GOT3 (cell line): Measurements from ENCODE around the gene C4orf17.

Experiments
- DNase-seq: peaks from one replicate; lab custom pipeline; 2025; ENCODE audit warnings: mixed read lengths; lab: John Stamatoyannopoulos, UW

Gene C4orf17

DNA sequence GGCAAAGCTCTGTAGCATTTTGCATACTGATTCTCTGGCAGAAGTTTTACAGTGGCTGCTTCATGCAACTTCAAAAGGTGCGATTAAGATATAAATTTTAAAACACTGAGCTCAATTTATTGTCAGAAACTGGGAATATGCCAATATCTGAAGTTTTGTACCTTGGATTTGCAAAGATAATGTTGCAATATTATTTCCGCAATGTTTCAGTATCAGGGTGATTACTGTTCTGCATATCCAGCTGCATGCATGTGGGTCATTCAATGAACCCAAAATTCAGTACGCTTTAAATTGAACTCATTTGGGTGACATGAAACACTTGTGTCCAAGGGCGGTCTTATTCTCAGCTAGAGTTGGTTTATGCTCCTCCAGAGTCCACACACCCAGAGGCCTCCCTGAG lies 26.9 kb downstream of the C4orf17 start:
- DNase-seq: no peak

DNA sequence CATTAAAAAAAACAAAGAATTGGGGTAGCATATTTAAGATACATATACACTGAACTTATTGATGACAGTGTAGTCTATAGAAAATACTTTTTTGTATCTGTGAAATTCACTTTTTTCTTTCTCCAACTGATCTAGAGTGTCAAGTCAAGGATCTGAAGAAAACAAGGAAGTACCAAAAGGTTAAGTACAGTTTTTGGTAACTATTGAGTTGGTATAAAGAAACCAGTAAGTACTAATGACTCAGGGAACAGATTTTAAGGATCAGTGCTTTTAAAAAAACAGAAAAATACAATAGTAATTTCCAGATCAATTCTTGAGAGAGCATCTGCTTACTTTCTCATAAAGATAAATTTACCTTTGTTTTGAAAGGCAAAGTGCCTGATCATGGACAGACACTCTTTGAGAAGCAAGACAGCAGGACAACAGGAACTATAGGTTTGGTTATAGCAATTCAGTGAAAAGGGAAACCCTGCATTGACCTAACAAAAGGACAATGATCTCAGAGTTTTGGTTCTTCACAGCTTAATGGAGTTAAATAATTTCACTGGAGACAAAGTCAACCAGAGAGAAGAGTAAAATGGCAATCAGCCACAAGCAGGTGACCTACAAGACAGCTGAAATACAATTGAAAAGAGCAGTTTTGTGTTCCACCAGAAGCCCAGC lies 29.6 kb downstream of the C4orf17 start:
- no peak for DNase-seq

DNA sequence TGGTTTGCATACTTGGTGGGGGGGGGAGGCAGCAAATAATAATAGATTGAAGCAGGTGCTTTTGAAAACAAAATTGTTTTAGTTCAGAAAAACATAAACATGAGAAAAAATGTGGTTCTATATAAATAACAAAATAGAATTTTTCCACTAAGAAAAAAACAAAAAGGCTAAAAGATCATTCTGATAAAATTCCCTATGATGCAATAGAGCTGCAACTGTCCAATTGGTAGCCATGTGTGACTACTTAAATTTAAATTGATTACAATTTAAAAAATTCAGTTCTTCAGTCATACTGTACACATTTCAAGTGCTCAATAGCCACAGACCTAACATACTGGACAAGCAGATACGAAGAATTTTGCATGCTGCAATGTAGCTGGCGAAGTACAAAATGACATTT lies 42.1 kb downstream of the C4orf17 start:
- DNase-seq: no peak

DNA sequence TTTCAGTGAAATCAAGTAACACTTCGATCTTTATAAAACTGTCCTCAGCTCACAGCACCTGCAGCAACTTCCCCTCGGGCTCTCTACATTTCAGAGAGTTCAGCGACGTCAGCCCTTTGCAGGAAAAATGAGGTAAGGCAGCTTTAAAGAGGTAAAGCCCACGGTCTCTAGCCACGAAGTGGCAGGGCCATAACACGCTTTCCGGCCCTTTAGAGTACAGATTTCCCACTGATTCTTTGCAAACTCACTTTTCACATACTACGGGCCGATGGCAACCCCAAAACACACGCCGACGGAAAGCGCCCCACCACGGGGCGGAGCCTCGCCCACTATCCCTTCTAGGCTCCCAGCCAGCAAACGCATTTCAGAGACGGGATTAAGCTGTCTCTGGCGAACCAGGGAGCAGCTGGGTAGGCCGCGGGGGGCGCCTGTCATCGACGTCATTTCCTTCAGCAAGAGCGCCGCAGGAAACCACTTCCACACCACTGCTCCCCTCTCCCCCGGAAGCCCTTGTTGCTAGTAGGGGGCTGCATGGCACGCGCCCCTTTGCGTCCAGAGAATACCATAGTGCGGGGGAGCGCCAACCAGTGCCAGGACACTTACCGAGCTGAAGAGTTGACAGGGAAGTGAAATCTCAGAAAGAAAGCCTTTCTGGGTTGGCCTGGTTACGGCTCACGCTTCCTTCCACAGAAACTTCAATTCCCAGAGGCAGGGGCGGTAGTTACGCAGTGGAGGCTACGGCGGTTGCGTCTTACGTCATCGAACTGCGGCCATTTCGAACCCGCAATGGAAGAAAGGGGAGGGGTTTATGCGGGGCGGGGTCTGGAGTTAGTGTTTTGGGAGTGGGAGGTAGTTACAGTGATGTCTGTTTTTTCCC lies 52.7 kb downstream of the C4orf17 start, which contains the start of gene TRMT10A:
Gene TRMT10A (minus strand): TSS at position 730 of the 877 bp plus-strand sequence. CDS start 4,701 bp downstream, outside the sequence.
- DNase-seq: peak; percentile 73

DNA sequence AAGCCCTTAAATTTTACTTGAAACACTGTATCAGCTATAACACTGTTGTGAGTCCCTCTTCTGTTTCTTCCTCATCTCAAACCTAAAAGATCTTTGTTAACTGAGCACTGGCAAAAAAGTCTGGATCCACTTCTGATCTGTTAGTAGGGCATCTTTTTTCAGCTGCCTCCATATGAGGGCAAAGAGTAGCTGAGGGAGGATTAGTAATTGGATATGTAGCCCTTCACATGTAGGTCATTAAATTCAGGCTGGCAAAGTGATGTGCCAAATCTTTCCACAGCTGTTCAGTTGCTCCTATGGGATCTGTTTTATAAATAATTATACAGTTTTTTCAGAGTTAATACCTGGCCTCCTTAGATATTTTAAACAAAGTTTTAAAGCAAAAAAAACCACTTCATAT lies 54.1 kb downstream of the C4orf17 start:
- no peak for DNase-seq

DNA sequence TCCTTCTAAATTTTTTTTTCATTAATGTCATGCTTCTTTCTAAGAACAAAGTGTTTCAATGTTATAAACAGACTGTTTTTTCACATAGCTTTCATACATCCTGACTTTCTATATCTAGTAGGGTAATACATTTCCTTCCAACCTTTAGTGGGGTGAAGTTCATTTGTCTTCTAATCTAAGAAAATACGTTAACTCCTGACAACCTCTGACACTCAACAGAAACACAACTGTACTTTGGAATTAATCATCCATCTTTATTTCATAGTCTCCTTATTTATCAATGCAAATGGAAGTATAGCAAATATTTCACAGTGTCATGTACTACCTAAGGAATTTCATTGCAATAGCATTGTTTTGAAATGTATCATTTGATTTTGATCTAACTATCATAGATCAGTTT lies 61.1 kb downstream of the C4orf17 start:
- no peak for DNase-seq

DNA sequence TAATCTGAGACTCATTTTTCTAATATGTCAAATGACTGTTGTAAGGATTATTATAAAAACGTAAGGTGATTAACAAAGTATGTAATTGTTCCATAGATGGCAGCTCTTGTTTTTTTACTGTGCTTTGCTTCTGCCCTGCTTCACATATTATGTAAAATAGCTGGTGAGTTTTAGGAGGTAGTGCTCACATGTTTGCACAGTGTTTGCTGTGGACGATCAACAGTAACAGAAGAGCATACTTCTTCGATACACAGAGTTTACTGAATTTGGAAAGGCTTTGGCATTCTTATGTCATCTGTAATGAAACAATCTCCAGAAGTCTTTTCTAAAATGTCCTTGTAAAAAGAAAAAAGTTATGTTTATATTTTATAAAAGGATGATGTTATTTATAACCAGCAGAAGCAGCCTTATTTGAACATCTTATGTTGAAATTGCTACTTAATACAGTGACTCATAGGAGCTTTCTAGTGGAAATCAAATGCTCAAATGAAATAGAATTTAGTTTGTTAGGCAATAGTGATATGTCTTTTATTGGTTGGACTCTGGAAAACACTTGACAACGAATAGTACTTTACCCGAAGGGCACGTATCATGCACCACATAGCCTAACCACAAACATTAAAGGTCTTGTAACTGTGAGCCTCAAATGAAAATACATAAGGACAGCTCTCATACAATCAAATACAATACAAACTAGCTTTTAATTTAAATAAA lies 61.9 kb downstream of the C4orf17 start:
- no peak for DNase-seq

DNA sequence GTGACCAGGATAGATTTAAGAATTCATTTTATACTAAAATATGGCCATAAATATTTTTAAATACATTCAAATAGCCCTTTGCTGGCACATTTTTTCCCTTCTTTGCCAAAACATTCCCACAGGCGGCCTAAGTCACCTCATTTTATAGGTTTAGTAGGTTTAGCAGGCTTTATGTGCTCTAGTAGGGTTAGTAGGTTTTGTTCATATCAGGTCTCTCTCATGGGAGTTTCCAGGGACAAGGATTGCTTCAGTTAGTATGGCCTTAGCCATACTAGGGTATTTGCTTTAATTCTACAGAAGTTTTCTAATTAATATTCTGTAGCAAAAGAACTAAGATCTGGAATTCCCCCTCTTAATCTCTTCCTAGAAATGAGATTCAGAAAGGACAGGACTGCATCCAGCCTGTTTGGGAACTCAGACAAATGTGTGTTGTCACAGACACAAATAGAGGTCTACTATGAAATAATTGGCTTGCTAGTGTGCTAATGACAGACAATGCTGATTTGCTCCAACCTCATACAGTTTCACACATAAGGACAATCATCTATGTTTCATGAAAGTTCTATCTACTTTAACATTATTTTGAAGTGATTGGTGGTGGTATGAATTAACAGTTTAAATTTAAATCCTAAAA lies 63.0 kb downstream of the C4orf17 start:
- no peak for DNase-seq

DNA sequence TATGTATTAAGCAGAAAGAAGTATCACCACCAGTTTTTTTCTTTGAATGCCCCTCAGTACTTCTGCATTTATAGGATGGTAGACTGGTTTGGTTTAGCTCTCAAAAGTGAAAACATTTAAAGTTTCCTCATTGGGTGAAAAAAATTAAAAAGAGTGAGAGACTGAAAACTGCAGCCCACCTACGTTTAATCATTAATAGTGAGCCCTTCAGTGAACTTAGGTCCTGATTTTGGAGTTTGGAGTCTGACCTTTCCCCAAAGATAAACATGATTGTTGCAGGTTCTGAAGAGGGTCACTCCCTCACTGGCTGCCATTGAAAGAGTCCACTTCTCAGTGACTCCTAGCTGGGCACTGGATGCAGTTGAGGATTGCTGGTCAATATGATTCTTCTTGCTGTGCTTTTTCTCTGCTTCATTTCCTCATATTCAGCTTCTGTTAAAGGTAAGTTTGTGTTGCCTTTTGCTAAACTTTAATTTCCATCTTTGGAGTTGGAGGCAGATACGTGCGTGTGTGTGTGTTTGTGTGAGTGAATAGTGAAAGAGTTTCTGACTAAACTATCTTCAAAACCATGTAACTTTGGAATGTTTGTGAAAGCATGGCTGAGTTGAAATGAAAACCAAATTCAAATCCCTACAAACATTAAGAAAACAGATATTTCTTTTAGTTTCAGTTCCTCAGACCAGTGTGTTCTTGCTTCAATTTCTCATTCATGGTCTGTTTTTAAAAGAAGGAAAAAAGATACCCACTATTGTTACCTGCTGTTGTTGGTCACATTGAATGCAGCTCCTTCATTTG lies 63.9 kb downstream of the C4orf17 start, which contains the start of gene MTTP:
Gene MTTP (plus strand): TSS at position 295 of the 795 bp plus-strand sequence. CDS start 86 bp downstream, at position 381.
- no peak for DNase-seq

DNA sequence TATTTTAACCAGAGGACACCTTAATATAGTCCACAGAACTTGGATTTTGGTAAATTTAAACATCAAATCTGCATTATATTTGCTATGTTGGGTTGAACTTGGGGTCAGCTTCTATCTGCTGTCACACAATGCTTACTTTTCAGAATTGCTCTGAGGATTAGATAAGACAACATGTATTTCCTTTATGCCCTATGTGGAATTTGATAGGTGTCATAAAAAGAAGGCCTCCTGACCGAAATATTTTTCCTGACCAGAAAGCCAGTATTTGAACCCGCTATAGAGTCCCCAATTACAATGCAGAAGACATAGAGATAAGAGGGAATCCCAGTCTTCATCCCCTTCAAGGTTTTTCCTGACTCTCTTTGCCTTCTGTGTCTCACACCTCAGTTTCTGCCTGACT lies 67.9 kb downstream of the C4orf17 start:
- DNase-seq: no peak

DNA sequence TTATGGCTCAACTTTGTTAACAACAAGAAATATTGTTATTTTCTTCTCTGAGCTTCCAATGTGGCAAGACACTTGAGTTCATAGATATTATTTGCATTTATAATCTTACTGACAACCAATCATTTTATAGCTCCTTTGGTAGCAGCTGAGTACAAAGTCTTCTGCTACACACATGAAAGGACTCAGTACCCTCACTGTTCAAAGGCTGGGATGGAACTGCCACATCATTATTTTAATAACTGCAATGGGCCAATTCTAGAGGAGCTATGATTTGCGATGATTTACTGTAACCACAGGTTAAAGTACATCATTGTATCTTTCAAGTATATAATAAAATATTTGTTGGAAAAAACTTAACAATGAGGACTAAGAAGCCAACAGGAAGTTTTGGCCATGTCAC lies 74.7 kb downstream of the C4orf17 start:
- no peak for DNase-seq

DNA sequence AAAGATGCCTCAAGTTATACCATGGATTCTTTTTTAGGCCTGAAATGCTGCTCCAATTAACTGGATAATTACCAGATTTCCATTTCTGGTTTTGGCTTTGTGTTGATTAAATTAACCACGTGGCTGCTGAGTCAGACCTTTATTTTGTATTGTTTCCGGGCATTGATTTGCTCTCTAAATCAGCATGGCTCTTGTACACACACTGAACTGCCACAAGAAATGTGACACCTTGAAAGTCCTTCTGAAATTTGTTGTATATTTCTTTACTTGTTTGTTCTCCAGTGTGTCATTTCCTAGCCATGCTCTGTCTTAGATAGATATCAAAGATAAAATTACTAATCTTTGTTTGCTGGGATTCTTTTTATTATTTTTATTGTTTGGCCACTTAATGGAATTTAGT lies 75.5 kb downstream of the C4orf17 start:
- no peak for DNase-seq

DNA sequence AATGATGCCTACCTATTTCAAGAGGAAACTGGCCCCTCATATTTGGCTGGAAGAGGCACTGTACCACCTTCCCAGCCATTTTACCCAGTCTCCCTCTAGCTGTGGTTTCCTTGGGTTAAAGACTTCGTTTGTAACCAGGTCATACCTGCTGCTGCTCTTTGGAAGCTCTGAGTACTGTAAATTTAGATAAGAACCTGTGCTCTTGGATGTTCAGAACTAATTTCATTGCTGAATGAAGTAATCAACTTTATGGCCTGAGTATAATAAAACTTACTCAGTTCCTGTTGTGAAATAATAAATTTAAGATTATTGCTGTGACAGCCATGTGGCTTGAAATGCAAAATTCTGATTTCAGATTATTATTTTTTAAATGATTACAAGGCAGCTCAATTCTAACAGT lies 76.0 kb downstream of the C4orf17 start:
- DNase-seq: no peak

DNA sequence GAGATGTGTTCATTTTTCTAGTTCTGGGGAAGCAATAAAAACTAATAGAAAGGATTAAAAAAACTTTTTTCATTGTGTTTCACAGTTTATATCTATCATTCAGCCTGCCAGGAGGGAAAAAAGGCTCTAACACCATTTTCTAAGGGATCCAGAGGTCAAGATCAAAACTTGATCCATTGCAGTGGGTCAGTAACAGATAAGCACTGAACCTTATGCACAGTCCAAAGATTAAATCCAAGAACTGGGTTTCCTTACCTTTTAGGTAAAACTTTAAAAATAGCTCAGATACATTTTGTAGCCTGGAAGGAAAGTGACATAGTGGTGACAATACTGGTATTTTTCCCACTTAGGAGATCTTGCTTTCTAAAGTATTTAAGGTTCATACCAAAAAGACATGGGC lies 76.5 kb downstream of the C4orf17 start:
- no peak for DNase-seq

DNA sequence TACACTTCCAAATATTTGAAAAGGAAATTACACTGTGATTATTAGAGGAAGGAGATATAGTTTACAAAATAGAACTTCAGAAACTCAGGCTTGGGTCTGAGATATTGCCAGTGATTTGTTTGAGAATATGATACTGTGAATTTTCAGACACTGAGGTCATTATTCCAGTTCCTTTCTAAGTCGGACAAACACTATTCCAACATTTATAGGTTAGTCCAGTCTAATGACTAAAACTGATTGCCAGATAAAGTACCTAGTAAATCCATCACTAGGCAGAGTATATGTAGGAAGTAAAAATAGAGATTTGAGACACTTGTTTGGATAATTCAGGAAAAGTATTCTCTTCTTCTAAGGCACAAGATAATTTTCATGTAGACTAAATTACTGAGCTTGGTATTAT lies 77.0 kb downstream of the C4orf17 start:
- no peak for DNase-seq

DNA sequence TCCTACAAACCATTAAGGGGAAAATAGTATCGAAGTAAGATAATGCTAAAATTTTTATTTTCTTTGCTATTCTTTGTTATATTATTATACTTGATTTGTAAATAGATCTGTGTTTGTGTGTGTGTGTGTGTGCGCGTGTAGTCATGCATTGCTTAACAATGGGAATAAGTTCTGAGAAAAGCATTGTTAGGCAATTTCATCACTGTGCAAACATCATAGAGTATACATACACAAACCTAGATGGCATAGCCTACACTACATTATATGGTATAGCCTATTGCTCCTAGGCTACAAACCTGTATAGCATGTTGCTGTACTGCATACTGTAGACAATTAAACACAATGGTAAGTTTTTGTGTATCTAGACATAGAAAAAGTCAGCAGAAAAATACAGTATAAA lies 80.9 kb downstream of the C4orf17 start:
- no peak for DNase-seq
